Breast epithelium (tissue), 3 donors: ENCODE data around the gene WNT4.

ENCODE experiments used
- CTCF ChIP-seq, 3 donors: fragments of 450-650 bp; IDR thresholded peaks; one replicate each; pipeline ENCODE4 v1.5.1; 2016 to 2017; ENCODE audit warnings: antibody characterized with exemption in 3 of 3, mild to moderate bottlenecking in 3 of 3, moderate library complexity in 3 of 3
- POLR2A ChIP-seq: fragments of 450-650 bp; IDR thresholded peaks from one replicate; pipeline ENCODE4 v1.6.1; 2016; ENCODE audit warnings: antibody characterized with exemption, mild to moderate bottlenecking, moderate library complexity

- TF ChIP-seq CTCF (IDR thresholded peaks at IDR 0.05): no peak
- TF ChIP-seq POLR2A: no peak
Observed at GRCh38 chr1:22101995-22102394, 40.9 kb downstream of the WNT4 start.
